GM23248 (cell line): ENCODE measurements around the gene CDH22.

Experiments used
- EZH2 ChIP-seq: fragments of 200-600 bp; sonication (generic); IDR thresholded peaks from 2 replicates; pipeline ENCODE4 v1.6.1; 2018; ENCODE audit warnings: antibody characterized with exemption, mild to moderate bottlenecking; ENCODE audit not compliant: insufficient read depth, poor library complexity, severe bottlenecking
- EZH2phosphoT487 ChIP-seq: fragments of 200-600 bp; sonication (generic); IDR thresholded peaks from 2 replicates; pipeline ENCODE4 v1.6.1; 2018; ENCODE audit warnings: antibody characterized with exemption, moderate library complexity, mild to moderate bottlenecking, low read depth; ENCODE audit not compliant: insufficient read depth

- TF ChIP-seq EZH2phosphoT487 (no peak), EZH2 (no peak)
Observed at GRCh38 chr20:46235077-46235476, 73.2 kb downstream of the CDH22 start.
